Left renal pelvis (tissue), 4 donors: Measurements from ENCODE around the gene UNC5C. TPM values are rescaled to one million over a fixed set of nuclear protein-coding genes. Genes with fewer than 3 reads are reported as not detected.

Experiments used
- DNase-seq, 4 donors: peaks; one replicate each; pipeline ENCODE4 v3.0.0-alpha.2; 2013; ENCODE audit warnings: low read depth in 4 of 4, low spot score in 3 of 4
- polyA plus RNA-seq, 4 donors: library from polyadenylated mRNA; unstranded; fragments of 120-200 nt; gene quantifications; one replicate each; pipeline ENCODE4 v1.2.1, GENCODE V29; 2013; ENCODE audit not compliant: insufficient read length in 4 of 4

Gene UNC5C
- polyA plus RNA-seq = 10 to 100 TPM; 20.8 to 39.8 (median 37.4) TPM

DNA sequence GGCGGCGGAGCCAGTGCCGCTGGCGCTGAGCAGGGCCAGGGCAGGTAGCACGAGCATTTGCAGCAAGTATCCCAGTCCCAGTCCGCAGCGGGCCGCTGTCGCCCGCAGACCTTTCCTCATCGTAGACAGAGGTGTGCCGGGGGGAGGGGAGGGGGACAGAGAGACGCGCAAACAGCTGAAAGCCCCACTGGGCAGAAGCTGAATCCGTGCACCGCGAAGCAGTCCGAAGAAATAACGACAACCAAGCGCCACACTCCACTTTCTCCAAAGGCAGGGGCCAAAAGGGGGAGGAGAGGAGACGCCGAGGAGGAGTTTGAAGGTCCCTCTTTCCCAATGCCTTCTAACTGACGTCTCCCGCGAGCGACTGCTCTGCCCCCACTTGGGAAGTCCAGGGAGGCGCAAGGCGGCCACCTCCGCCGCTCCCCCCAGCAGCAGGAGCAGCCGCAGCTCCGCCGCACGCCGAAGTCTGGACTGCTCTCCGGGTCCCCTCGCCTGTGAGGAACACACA lies at the start of gene UNC5C:
TSS of gene UNC5C (minus strand) at position 236 of the 508 bp plus-strand sequence.
- peak; percentile 79 to 88 (median 82) for DNase-seq

DNA sequence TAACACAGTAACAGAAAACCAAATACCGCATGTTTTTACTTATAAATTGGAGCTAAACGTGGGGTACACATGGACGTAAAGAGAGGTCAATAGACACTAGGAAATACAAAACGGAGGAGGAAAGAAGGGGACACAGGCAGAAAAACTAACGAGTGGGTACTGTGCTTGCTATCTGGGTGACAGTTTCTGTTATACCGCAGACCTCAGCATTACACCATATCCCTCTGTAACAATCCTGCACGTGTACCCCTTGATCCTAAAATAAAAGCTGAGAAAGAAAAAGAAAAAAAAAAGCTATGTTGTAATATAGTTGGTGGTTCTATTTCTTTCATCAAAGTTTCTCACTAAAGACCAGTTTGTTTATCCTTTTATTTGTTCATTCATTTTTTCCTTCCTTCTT lies 47.9 kb upstream of the UNC5C start:
- DNase-seq = no peak

GRCh38 chr4:95594629-95595028 lies 45.9 kb upstream of the UNC5C start:
- peak in 1 of 4 donors; percentile 2 for DNase-seq

DNA sequence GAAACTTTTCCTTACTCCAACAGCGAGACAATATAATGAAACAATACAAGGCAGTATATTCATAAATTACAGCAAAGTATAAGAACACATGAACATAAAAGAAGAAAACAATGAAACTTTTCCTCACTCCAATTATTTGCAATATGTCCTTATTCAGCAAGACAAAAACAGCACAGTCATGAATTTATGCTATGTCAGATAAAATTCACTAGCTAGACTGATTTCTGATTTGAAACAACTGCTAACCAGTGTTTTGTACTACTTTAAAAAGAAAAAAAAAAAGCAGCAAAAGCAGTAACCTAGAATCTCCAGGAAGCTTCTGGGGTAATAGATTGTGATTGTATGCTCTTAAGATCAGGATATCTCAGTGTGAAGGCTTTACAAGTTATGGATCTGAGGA lies 45.2 kb upstream of the UNC5C start:
- no peak for DNase-seq

DNA sequence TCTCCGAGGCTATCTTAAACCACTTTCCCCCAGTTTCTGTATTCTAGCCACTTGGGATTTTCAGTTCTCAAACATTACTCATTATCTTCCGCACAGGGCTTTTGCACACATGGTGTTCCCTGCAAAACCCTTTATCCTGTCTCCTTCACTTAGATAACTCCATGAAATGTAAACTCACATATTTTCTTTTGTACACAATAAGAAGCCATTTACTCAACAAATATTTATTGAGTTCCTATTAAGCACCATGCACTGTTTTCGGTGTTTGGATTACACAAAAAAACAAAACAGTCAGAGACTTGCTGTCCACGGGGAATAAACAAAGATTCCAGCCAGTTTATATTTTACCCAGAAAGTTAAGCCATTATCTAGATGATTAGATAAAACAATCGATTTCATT lies 42.5 kb upstream of the UNC5C start:
- DNase-seq = no peak

- DNase-seq = no peak
These were observed 41.8 kb upstream of the UNC5C start for GRCh38 chr4:95590615-95591014.

GRCh38 chr4:95585016-95585695 lies 36.4 kb upstream of the UNC5C start:
- no peak for DNase-seq

GRCh38 chr4:95580226-95580625 lies 31.5 kb upstream of the UNC5C start:
- DNase-seq = no peak

- peak in 1 of 4 donors; percentile 53 for DNase-seq
These were observed 23.7 kb upstream of the UNC5C start for GRCh38 chr4:95572304-95572991.

GRCh38 chr4:95571577-95571976 lies 22.8 kb upstream of the UNC5C start:
- DNase-seq = no peak

- DNase-seq = no peak
These were observed 15.0 kb upstream of the UNC5C start for GRCh38 chr4:95563638-95564337.

- no peak for DNase-seq
These were observed 12.0 kb upstream of the UNC5C start for GRCh38 chr4:95560774-95561173.

DNA sequence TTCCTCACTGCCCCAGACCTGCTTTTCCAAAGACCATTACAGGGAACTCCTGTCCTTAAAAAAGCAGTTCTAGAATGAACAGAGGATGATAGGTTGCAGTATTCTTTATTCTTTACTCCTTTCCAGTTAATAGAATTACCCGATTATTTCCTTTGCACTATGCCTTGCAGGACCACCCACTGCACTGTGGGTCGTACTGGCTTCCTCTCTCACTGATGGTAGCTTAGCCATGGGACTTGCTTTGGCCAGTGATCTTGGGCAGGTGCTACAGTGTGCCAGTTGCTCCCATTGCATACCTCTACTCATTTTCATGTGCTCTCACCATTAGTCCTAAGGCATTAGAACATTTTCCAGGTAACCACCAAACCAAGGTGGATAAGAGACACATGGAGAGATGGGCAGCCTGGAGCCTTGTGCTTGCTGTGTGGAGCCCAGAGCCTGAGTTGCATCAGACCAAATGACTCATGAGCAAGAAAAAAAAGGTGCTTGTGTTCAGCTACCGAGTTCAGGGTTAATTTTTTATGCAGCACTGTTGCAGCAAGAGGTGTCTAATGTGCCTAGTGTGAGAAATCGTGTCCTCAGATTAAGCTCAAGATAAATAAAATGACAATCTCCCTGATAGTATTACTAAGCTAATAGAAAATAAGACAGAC lies 7.6 kb upstream of the UNC5C start:
- DNase-seq = no peak

DNA sequence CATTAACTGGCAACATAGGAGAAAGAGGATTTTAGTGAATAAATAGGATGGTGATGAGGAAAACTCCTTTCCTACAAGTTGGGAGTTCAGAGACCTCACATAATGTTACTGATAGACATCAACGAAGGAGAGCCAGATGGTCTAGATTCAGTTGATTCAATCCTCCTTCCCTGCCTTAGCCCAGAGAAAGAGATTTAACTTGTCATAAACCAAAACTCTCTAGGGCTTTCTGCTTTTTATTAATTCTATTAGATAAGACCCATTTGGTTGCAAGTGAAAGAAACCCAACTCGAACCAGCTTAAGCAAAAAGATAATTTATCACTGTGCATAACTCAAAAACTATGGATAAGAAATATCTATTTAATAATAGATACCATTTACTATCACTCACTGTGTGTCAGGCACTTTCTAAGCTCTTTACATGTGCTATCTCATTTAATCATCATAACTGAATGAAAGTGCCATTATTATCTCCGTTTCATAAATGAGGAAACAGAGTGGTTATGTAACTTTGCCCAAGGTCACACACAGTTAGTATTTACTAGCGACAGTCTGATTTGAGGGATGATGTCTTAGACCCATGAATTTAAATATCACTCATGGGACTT lies 4.3 kb upstream of the UNC5C start:
- DNase-seq = no peak

- DNase-seq = no peak
These were observed 2.9 kb upstream of the UNC5C start for GRCh38 chr4:95551653-95552052.

DNA sequence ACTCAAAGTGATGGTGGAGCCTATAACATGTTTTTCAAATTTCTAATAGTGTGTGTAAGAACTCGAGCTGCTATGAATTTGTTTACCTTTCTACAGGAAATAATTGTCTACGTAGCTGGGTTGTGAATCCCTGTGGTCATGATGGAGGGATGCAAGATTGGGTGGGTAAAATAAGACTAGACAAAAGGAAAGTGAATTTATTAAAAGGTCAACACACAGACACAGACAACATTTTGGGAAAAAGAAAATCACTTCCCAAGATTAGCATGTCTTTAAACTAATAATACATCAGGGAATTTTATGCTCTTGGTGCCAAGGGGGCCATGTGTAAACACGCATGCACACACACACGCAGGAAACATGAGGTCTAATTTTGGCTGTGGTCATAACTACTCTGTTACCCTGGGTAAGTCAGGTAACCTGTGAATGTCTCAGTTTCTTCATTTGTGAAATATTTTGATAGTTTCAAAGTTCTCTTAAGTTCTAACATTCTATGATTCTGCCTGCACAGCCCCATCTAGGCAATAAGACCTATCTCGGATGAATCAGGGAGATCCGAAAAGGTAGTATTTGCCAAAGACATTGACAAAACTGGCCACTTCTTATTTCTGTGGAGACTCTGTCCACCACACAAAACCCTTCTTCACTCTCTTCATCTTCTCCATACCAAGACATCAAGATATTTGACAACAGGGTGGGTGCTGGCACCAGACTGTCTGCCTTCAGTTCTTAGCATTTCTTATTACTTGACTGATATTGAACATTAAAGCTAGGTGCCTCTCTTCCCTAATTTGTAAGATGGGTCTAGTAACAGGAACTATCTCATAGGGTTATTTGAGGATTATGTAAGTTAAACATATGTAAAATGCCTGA lies 1.6 kb upstream of the UNC5C start:
- DNase-seq = no peak

DNA sequence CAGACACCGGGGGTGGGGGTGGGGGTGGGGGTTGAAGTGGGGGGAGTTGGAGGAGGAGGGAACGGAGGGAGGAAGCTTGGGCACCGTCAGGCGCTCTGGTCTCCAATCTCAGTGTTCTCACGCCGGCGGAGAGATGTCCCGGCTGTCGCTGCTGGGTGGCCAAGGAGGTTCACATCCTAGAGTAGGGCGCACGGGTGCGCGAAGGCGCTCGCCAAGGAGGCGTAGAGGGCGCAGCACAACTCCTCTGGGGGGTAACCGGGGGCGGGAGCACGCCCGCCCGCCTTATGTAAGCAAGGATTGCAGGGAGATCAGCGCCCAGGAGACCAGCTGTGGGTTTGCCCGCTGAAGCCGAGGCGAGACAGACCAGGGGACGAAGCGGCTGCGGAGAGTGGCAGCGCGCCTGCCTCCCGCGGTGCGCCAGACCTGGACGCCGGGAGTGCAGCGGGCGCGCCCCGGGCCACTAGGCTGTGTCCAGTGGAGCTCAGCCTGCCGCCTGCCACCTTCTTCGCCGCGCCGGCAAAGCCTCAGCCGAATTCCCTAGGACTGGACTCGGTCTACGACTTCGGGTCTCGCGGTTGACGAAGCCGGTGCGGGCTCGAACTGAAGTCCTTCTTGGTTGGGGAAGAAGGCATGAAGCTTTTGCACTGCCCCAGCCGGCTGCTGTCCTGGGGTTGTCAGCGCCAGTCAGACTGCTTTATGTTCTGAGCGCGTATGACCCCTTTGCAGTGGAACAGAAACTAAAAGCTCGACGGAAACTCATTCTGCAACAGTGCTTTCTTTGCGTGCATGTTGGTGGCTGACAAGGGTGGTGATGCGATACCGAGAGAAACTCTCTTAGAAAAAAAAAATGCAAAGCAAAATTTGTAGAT lies 707 bp upstream of the UNC5C start:
- peak in 1 of 4 donors; percentile 60 for DNase-seq

- no peak for DNase-seq
These were observed 880 bp downstream of the UNC5C start for GRCh38 chr4:95547715-95548471.
